ENCODE results near the gene SLC6A17.

SLC6A17 gene

DNA sequence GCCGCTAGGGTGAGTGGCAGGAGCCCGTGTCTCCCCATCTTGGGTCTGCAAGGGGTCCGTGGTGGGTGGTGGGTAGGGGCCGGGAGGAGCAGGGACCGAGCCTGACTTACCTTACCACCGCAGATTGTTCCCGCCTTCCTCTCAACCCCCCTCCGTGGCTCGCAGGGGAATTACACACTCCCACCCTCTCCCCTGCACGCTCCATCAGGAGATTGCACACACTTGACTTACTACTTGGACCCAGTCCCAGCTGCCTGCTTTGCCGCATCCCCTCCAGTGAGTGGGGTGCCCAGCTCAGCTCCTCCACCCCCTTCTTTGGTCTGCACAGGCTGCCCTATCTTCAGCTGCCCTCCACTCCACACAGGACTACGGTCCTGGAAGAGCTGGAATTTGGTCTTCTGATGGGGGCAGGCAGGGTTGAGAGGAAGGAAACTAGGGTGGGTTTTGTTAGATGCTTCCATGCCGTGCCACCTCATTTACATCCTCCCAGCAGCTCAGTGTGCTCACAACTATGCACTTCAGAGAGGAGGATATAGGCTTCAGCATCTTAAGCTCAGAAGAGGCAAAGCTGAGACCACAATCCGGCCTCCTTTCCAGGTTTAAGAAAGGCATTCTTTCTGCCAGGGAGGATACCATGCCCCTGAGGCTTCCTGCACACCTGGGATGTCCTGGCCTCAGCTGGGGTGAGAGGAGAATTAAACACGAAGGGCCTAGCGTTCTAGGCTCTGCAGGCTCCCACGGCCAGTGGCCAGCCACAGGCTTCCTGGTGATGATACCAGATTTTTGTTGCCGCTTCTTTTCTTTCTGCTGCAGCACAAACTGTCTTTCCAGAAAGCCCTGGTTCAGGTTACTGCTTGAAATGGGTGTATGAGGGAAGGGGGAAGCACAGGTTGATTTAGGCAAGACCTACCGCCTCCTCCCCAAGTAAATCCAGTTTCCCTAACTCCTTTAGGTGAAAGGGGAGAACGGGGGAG lies 62.2 kb downstream of the SLC6A17 start:
- no peaks in the 10 kb centered on the region for H3K36me3 Mint-ChIP-seq (ENCODE audit: low read depth)
- peaks cover 74% of the 10 kb centered on the region for H3K27me3 Mint-ChIP-seq (ENCODE audit: low read depth, poor library complexity)
- H3K4me3 Mint-ChIP-seq: peak overlapping the region; percentile 74
- H3K27ac Mint-ChIP-seq: no peak overlapping the region
- H3K9me3 Mint-ChIP-seq: no peaks in the 10 kb centered on the region
- DNase-seq: peak; percentile 27
- TF ChIP-seq, protein P1, sequence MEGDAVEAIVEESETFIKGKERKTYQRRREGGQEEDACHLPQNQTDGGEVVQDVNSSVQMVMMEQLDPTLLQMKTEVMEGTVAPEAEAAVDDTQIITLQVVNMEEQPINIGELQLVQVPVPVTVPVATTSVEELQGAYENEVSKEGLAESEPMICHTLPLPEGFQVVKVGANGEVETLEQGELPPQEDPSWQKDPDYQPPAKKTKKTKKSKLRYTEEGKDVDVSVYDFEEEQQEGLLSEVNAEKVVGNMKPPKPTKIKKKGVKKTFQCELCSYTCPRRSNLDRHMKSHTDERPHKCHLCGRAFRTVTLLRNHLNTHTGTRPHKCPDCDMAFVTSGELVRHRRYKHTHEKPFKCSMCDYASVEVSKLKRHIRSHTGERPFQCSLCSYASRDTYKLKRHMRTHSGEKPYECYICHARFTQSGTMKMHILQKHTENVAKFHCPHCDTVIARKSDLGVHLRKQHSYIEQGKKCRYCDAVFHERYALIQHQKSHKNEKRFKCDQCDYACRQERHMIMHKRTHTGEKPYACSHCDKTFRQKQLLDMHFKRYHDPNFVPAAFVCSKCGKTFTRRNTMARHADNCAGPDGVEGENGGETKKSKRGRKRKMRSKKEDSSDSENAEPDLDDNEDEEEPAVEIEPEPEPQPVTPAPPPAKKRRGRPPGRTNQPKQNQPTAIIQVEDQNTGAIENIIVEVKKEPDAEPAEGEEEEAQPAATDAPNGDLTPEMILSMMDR (IDR thresholded peaks at IDR 0.05): no peak
- H3K4me1 Mint-ChIP-seq: peaks cover 40% of the 10 kb centered on the region

DNA sequence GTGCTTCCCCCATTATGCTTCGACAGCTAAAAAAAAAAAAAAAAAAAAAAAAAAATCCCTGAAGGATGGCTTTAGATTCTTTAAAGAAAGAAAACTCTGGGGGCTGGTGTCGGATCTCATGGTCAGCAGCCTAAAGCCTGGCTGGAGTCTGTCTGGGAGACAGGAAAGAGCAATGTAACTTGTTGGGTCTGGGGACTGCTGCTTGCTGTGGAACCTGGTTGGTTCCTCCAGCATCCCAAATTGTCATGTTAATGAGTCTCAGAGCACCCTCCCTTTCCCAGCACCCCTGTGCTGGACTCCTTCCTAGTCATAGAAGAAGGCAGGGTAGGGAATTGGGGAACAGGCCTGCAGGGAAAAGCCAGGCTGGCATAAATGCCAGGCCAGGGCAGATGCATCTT lies 62.8 kb downstream of the SLC6A17 start:
- DNase-seq: no peak
- Mint-ChIP-seq H3K27ac (no peak overlapping the region), H3K4me1 (peaks cover 35% of the 10 kb centered on the region), H3K4me3 (peak overlapping the region; percentile 66), H3K9me3 (no peaks in the 10 kb centered on the region), H3K36me3 (ENCODE audit: low read depth) (no peaks in the 10 kb centered on the region), H3K27me3 (ENCODE audit: low read depth, poor library complexity) (peaks cover 67% of the 10 kb centered on the region)
- TF ChIP-seq, protein P1 (IDR thresholded peaks at IDR 0.05): no peak

- TF ChIP-seq, protein P1 (IDR thresholded peaks at IDR 0.05): no peak
- Mint-ChIP-seq H3K27ac (no peak overlapping the region), H3K9me3 (no peaks in the 10 kb centered on the region), H3K27me3 (ENCODE audit: low read depth, poor library complexity) (peaks cover 52% of the 10 kb centered on the region), H3K4me3 (no peak overlapping the region), H3K36me3 (ENCODE audit: low read depth) (no peaks in the 10 kb centered on the region), H3K4me1 (peaks cover 19% of the 10 kb centered on the region)
- DNase-seq: no peak
These were observed 64.4 kb downstream of the SLC6A17 start for GRCh38 chr1:110214454-110215404.

GRCh38 chr1:110215621-110216515 lies 65.6 kb downstream of the SLC6A17 start:
- H3K4me1 Mint-ChIP-seq: peaks cover 18% of the 10 kb centered on the region
- TF ChIP-seq, protein P1 (IDR thresholded peaks at IDR 0.05): no peak
- peaks cover 55% of the 10 kb centered on the region for H3K27me3 Mint-ChIP-seq (ENCODE audit: low read depth, poor library complexity)
- DNase-seq: no peak
- H3K9me3 Mint-ChIP-seq: no peaks in the 10 kb centered on the region
- H3K4me3 Mint-ChIP-seq: no peak overlapping the region
- H3K27ac Mint-ChIP-seq: no peak overlapping the region
- H3K36me3 Mint-ChIP-seq (ENCODE audit: low read depth): no peaks in the 10 kb centered on the region

DNA sequence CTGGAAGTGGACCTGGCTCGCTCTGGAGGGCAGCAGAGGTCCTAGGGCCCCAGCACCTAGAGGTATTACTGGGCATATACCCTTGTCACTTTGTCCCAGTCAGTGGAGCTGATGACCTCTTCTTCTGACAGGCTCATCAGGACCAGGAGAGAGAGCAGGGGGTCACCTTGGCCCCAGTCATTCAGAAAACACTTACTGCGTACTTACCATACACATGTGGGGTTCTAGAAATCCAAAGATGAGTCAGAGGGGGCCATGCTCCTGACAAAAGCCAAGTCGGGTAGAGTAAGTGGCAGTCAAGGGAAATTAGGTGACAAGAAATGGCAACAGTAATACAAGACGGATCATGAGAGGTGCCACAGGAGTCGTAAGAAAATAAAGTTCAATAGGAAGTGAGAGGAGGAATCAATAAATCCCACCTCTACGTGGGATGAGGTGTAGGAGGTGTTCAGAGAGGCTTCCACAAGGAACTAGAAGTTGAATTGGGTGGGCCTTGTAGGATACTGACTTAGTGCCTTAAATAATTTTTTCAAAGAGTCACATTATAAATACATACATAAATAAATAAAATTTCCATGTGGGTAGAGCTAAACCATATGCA lies 66.7 kb downstream of the SLC6A17 start:
- Mint-ChIP-seq H3K27ac (no peak overlapping the region), H3K9me3 (no peaks in the 10 kb centered on the region), H3K36me3 (ENCODE audit: low read depth) (no peaks in the 10 kb centered on the region), H3K4me3 (no peak overlapping the region), H3K27me3 (ENCODE audit: low read depth, poor library complexity) (peaks cover 48% of the 10 kb centered on the region), H3K4me1 (peaks cover 13% of the 10 kb centered on the region)
- DNase-seq: no peak
- TF ChIP-seq, protein P1 (IDR thresholded peaks at IDR 0.05): no peak
